IMR-90 (cell line): Measurements from ENCODE around the gene CT45A9. TPM values are rescaled to one million over a fixed set of nuclear protein-coding genes. Genes with fewer than 3 reads are reported as not detected.

Experiments
- ATAC-seq: fragments of 200-7000 bp; cut with Tn5 transposase; 2 replicates; pipeline ENCODE4 v1.9.1; 2020; ENCODE audit warnings: low read depth, mild to moderate bottlenecking, moderate library complexity
- BruUV-seq: library from RNA; stranded (reverse); fragments of 400-500 nt; replicated peaks from 2 replicates; lab custom pipeline; 2021; lab: Mats Ljungman, UMichigan
- CTCF ChIA-PET: fragments of 300-600 bp; formaldehyde crosslinking; extraction: SDS; loops from one replicate; lab custom pipeline; 2021; ENCODE audit warnings: antibody characterized with exemption; lab: Yijun Ruan, JAX
- POLR2A ChIA-PET: fragments of 300-600 bp; sonication (Branson Sonifier 250); formaldehyde crosslinking; loops from one replicate; lab custom pipeline; 2022; ENCODE audit warnings: antibody characterized with exemption; ENCODE audit not compliant: unreplicated experiment; lab: Charles Lee
- DNase-seq: peaks from one replicate; pipeline ENCODE4 v3.0.0; 2013
- H2AFZ ChIP-seq: replicated peaks from 2 replicates; pipeline ENCODE3; 2013; ENCODE audit warnings: low read length, mild to moderate bottlenecking; ENCODE audit not compliant: poor library complexity
- H2AK5ac ChIP-seq: 2 replicates; pipeline ENCODE4 v1.6.1; 2013; ENCODE audit warnings: low read depth, low read length, inconsistent platforms
- H2AK9ac ChIP-seq: replicated peaks from 2 replicates; pipeline ENCODE3; 2013; ENCODE audit warnings: mild to moderate bottlenecking, low read depth, low read length, moderate library complexity; ENCODE audit not compliant: poor library complexity
- H2BK120ac ChIP-seq: 2 replicates; pipeline ENCODE4 v1.6.1; 2013; ENCODE audit warnings: low read depth, low read length, inconsistent platforms
- H2BK15ac ChIP-seq: 3 replicates; pipeline ENCODE4 v1.6.1; 2013; ENCODE audit warnings: low read depth, low read length, inconsistent platforms
- H2BK20ac ChIP-seq: 2 replicates; pipeline ENCODE4 v1.6.1; 2013; ENCODE audit warnings: low read depth, mild to moderate bottlenecking, inconsistent platforms, low read length, moderate library complexity
- H2BK5ac ChIP-seq: 2 replicates; pipeline ENCODE4 v1.6.1; 2013; ENCODE audit warnings: mild to moderate bottlenecking, low read depth, low read length, inconsistent platforms; ENCODE audit not compliant: poor library complexity, severe bottlenecking
- H3K14ac ChIP-seq: replicated peaks from 2 replicates; pipeline ENCODE4 v1.6.1; 2013; ENCODE audit warnings: low read depth, low read length, inconsistent platforms
- H3K18ac ChIP-seq: 2 replicates; pipeline ENCODE4 v1.6.1; 2013; ENCODE audit warnings: low read depth, low read length, control low read depth
- H3K23ac ChIP-seq: 2 replicates; pipeline ENCODE4 v1.6.1; 2013; ENCODE audit warnings: low read depth, low read length, inconsistent platforms
- H3K27ac ChIP-seq: 2 replicates; pipeline ENCODE4 v1.5.1; 2013; ENCODE audit warnings: mild to moderate bottlenecking, control low read depth, low read length; ENCODE audit not compliant: insufficient read depth
- H3K27me3 ChIP-seq: 2 replicates; pipeline ENCODE4 v1.6.1; 2013; ENCODE audit warnings: low read length; ENCODE audit not compliant: control insufficient read depth, insufficient read depth
- H3K36me3 ChIP-seq: 2 replicates; pipeline ENCODE4 v1.6.1; 2013; ENCODE audit warnings: low read length, mixed read lengths; ENCODE audit not compliant: control insufficient read depth, insufficient read depth
- H3K4ac ChIP-seq: 2 replicates; pipeline ENCODE4 v1.6.1; 2013; ENCODE audit warnings: low read depth, low read length, inconsistent platforms
- H3K4me1 ChIP-seq: 2 replicates; pipeline ENCODE4 v1.6.1; 2013; ENCODE audit warnings: low read length, mixed read lengths; ENCODE audit not compliant: control insufficient read depth, insufficient read depth
- H3K4me2 ChIP-seq: 2 replicates; pipeline ENCODE4 v1.6.1; 2013; ENCODE audit warnings: low read depth, mild to moderate bottlenecking, control low read depth, low read length, moderate library complexity
- H3K4me3 ChIP-seq: 2 replicates; pipeline ENCODE4 v1.5.1; 2013; ENCODE audit warnings: low read depth, mild to moderate bottlenecking, control low read depth, low read length, moderate library complexity; ENCODE audit not compliant: insufficient read depth
- H3K56ac ChIP-seq: 2 replicates; pipeline ENCODE4 v1.6.1; 2013; ENCODE audit warnings: low read length, inconsistent platforms; ENCODE audit not compliant: insufficient read depth; ENCODE audit errors: extremely low read depth
- H3K79me1 ChIP-seq, 2 experiments: 2 replicates each; pipeline ENCODE4 v1.6.1; 2013; ENCODE audit warnings: low read length in 2 of 2, inconsistent platforms in 1 of 2, low read depth in 1 of 2
- H3K9ac ChIP-seq: 2 replicates; pipeline ENCODE4 v1.6.1; 2013; ENCODE audit warnings: low read depth, low read length, control low read depth
- H3K9me1 ChIP-seq: 2 replicates; pipeline ENCODE4 v1.6.1; 2013; ENCODE audit warnings: low read length, inconsistent platforms; ENCODE audit not compliant: insufficient read depth
- H3K9me3 ChIP-seq: 2 replicates; pipeline ENCODE4 v1.6.1; 2013; ENCODE audit warnings: low read length; ENCODE audit not compliant: control insufficient read depth, insufficient read depth
- H4K20me1 ChIP-seq: 2 replicates; pipeline ENCODE4 v1.6.1; 2013; ENCODE audit warnings: low read length, inconsistent platforms; ENCODE audit not compliant: insufficient read depth
- H4K5ac ChIP-seq: 2 replicates; pipeline ENCODE4 v1.6.1; 2013; ENCODE audit warnings: mild to moderate bottlenecking, low read depth, low read length, control low read depth
- H4K8ac ChIP-seq, 2 experiments: 2 replicates each; pipeline ENCODE4 v1.6.1; 2013; ENCODE audit warnings: low read depth in 2 of 2, low read length in 2 of 2, control low read depth in 1 of 2, inconsistent platforms in 1 of 2
- H4K91ac ChIP-seq: 2 replicates; pipeline ENCODE4 v1.6.1; 2013; ENCODE audit warnings: low read depth, low read length, inconsistent platforms; ENCODE audit not compliant: insufficient read depth
- BHLHE40 ChIP-seq: fragments of 150-350 bp; IDR thresholded peaks from 2 replicates; pipeline ENCODE4 v1.6.1; 2016; ENCODE audit warnings: mild to moderate bottlenecking, low read depth, low read length
- CEBPB ChIP-seq: IDR thresholded peaks from 2 replicates; pipeline ENCODE4 v1.6.1; 2012; ENCODE audit warnings: low read depth, low read length, improper control_type of control experiment
- CHD1 ChIP-seq: IDR thresholded peaks from 2 replicates; pipeline ENCODE4 v1.6.1; 2012; ENCODE audit warnings: low read depth, low read length, improper control_type of control experiment
- FOS ChIP-seq: fragments of 150-350 bp; IDR thresholded peaks from 2 replicates; pipeline ENCODE4 v1.6.1; 2016; ENCODE audit warnings: low read depth, low read length
- MAFK ChIP-seq: IDR thresholded peaks from 2 replicates; pipeline ENCODE4 v1.6.1; 2012; ENCODE audit warnings: low read depth, low read length, improper control_type of control experiment
- MAZ ChIP-seq: IDR thresholded peaks from 2 replicates; pipeline ENCODE4 v1.6.1; 2012; ENCODE audit warnings: low read depth, mild to moderate bottlenecking, low read length, improper control_type of control experiment, moderate library complexity, borderline replicate concordance
- MXI1 ChIP-seq: IDR thresholded peaks from 2 replicates; pipeline ENCODE4 v1.6.1; 2012; ENCODE audit warnings: low read depth, mild to moderate bottlenecking, low read length, moderate library complexity, borderline replicate concordance
- NFE2L2 ChIP-seq: fragments of 150-350 bp; IDR thresholded peaks from 2 replicates; pipeline ENCODE4 v1.6.1; 2016; ENCODE audit warnings: low read depth, mild to moderate bottlenecking, low read length
- POLR2A ChIP-seq: IDR thresholded peaks from 2 replicates; pipeline ENCODE4 v1.6.1; 2012; ENCODE audit warnings: mild to moderate bottlenecking, low read depth, low read length
- RAD21 ChIP-seq: IDR thresholded peaks from 2 replicates; pipeline ENCODE4 v1.6.1; 2012; ENCODE audit warnings: low read length, improper control_type of control experiment
- RCOR1 ChIP-seq: IDR thresholded peaks from 2 replicates; pipeline ENCODE4 v1.6.1; 2012; ENCODE audit warnings: mild to moderate bottlenecking, low read length, improper control_type of control experiment; ENCODE audit not compliant: insufficient replicate concordance
- RFX5 ChIP-seq: IDR thresholded peaks from 2 replicates; pipeline ENCODE4 v1.8.0; 2012; ENCODE audit warnings: low read depth, mild to moderate bottlenecking, low read length, moderate library complexity
- SMC3 ChIP-seq: fragments of 150-350 bp; IDR thresholded peaks from 2 replicates; pipeline ENCODE4 v1.6.1; 2016; ENCODE audit warnings: low read depth, mild to moderate bottlenecking, antibody characterized with exemption, low read length, moderate library complexity
- whole genome bisulfite sequencing, 2 experiments: methylation state at CpG; one replicate each; pipeline versions ENCODE4 v1.1.5 to v1.1.7; 2013; ENCODE audit warnings: missing lambda C conversion rate in 2 of 2; ENCODE audit not compliant: insufficient read length in 1 of 2; ENCODE audit errors: extremely low coverage in 2 of 2; 5-methylcytosine and 5-hydroxymethylcytosine counted together
- dilution Hi-C: fragments of 300-500 bp; cut with HindIII; formaldehyde crosslinking; loops from one replicate; pipeline ENCODE4 v1.14.3; 2018; ENCODE audit warnings: low sequenced_read_pairs; ENCODE audit not compliant: unreplicated experiment
- in situ Hi-C: fragments of 300-500 bp; cut with MboI; formaldehyde crosslinking; loops from 3 replicates; pipeline ENCODE4 v1.14.3; 2019; ENCODE audit warnings: low sequenced_read_pairs, inconsistent platforms, mixed read lengths
- intact Hi-C: fragments of 100-400 bp; cut with micrococcal nuclease; formaldehyde crosslinking; loops from 2 replicates; pipeline ENCODE4 v1.10.0; 2022
- polyA plus RNA-seq, 3 experiments: library from polyadenylated mRNA; depleted of rRNA; stranded (reverse); fragments of >200 nt; gene quantifications; 2 replicates each; pipeline ENCODE4 v1.2.3, GENCODE V29; 2012; ENCODE audit warnings: low replicate concordance in 1 of 3
- total RNA-seq: library from RNA; depleted of rRNA; stranded (reverse); fragments of >200 nt; gene quantifications from 2 replicates; pipeline ENCODE4 v1.2.3, GENCODE V29; 2012
- TF ChIP-seq, protein P1 (sequence below): fragments of 150-350 bp; IDR thresholded peaks from 2 replicates; pipeline ENCODE4 v1.6.1; 2017; ENCODE audit warnings: mild to moderate bottlenecking, antibody characterized with exemption, low read length, low read depth
- TF ChIP-seq, protein P2 (sequence below): fragments of 150-350 bp; IDR thresholded peaks from 2 replicates; pipeline ENCODE4 v1.6.1; 2016; ENCODE audit warnings: low read depth, mild to moderate bottlenecking, low read length, moderate library complexity, borderline replicate concordance
- TF ChIP-seq, protein P3 (sequence below): conservative IDR thresholded peaks from 2 replicates; pipeline ENCODE4 v1.5.1; 2012; ENCODE audit warnings: mild to moderate bottlenecking, low read depth, low read length, improper control_type of control experiment

The CT45A9 gene
- total and polyA plus RNA-seq, 2 of the 4 experiments (the other 2 are of a cell fraction) = not detected

DNA sequence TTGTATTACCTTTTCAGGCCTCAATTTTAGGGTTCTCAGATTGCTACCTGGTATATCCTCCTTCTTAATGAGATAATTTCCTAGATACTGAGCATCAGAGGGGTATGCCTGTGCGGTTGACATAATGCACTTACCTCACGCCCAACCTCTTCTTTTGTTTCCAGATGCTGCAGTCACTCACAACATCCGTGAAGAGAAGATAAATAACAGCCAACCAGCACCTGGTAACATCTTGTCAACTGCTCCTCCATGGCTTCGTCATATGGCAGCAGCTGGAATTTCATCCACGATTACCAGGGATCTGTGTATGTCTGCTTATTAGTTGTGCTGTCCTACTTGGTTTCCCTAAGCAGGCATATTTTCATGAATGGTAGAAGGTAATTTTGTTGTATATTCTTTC lies 38.6 kb upstream of the CT45A9 start:
- DNase-seq (no peak), ATAC-seq (no peak)
- Histone ChIP-seq H2BK120ac (no peak overlapping the region), H3K9me1 (no peaks in the 10 kb centered on the region), H4K91ac (no peak overlapping the region), H2AK5ac (no peak overlapping the region), H3K18ac (no peak overlapping the region), H3K4me1 (no peaks in the 10 kb centered on the region), H2BK20ac (no peak overlapping the region), H3K56ac (no peak overlapping the region), H4K8ac (no peak overlapping the region), H4K5ac (no peak overlapping the region), H2BK15ac (no peak overlapping the region), H3K4ac (no peak overlapping the region), H3K36me3 (no peaks in the 10 kb centered on the region), H3K4me2 (no peak overlapping the region), H2AFZ (no peak overlapping the region), H3K4me3 (no peak overlapping the region), H2AK9ac (no peak overlapping the region), H3K14ac (no peak overlapping the region), H3K9ac (no peak overlapping the region), H3K79me1 (no peaks in the 10 kb centered on the region), H3K23ac (no peak overlapping the region), H3K27ac (no peak overlapping the region), H4K20me1 (no peaks in the 10 kb centered on the region), H3K9me3 (no peaks in the 10 kb centered on the region), H2BK5ac (no peak overlapping the region), H3K27me3 (peaks cover 3% of the 10 kb centered on the region)
- intact Hi-C loops = no loop called here
- ChIA-PET CTCF (no interaction called here), POLR2A (no interaction called here)
- dilution Hi-C loops = no loop called here
- WGBS, 2 experiments = no CpG with 5 or more reads among the region's 5 CpGs
- in situ Hi-C loops = no loop called here
- TF ChIP-seq BHLHE40 (no peak), RCOR1 (no peak), CEBPB (no peak), CHD1 (no peak), MXI1 (no peak), NFE2L2 (no peak), RAD21 (no peak), RFX5 (no peak), FOS (no peak), MAZ (no peak), POLR2A (no peak), SMC3 (no peak), MAFK (no peak)
- TF ChIP-seq, protein P1, sequence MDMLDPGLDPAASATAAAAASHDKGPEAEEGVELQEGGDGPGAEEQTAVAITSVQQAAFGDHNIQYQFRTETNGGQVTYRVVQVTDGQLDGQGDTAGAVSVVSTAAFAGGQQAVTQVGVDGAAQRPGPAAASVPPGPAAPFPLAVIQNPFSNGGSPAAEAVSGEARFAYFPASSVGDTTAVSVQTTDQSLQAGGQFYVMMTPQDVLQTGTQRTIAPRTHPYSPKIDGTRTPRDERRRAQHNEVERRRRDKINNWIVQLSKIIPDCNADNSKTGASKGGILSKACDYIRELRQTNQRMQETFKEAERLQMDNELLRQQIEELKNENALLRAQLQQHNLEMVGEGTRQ = no peak
- TF ChIP-seq, protein P2, sequence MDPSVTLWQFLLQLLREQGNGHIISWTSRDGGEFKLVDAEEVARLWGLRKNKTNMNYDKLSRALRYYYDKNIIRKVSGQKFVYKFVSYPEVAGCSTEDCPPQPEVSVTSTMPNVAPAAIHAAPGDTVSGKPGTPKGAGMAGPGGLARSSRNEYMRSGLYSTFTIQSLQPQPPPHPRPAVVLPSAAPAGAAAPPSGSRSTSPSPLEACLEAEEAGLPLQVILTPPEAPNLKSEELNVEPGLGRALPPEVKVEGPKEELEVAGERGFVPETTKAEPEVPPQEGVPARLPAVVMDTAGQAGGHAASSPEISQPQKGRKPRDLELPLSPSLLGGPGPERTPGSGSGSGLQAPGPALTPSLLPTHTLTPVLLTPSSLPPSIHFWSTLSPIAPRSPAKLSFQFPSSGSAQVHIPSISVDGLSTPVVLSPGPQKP = no peak
- TF ChIP-seq, protein P3, sequence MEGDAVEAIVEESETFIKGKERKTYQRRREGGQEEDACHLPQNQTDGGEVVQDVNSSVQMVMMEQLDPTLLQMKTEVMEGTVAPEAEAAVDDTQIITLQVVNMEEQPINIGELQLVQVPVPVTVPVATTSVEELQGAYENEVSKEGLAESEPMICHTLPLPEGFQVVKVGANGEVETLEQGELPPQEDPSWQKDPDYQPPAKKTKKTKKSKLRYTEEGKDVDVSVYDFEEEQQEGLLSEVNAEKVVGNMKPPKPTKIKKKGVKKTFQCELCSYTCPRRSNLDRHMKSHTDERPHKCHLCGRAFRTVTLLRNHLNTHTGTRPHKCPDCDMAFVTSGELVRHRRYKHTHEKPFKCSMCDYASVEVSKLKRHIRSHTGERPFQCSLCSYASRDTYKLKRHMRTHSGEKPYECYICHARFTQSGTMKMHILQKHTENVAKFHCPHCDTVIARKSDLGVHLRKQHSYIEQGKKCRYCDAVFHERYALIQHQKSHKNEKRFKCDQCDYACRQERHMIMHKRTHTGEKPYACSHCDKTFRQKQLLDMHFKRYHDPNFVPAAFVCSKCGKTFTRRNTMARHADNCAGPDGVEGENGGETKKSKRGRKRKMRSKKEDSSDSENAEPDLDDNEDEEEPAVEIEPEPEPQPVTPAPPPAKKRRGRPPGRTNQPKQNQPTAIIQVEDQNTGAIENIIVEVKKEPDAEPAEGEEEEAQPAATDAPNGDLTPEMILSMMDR = no peak
- BruUV-seq = no TSS peak
